GM21737 (cell line): ENCODE measurements around the gene GADL1.

Source experiments
- ATAC-seq: cut with Tn5 transposase; IDR thresholded peaks from one replicate; pipeline ENCODE4 v1.9.1; 2021; ENCODE audit warnings: mild to moderate bottlenecking, moderate library complexity; ENCODE audit not compliant: unreplicated experiment

GADL1 gene

GRCh38 chr3:30813734-30814133 is 80.7 kb downstream of the GADL1 start:
- ATAC-seq, result no peak

- ATAC-seq, result no peak
These were observed 83.2 kb downstream of the GADL1 start for GRCh38 chr3:30811151-30811795.

- ATAC-seq, result no peak
These were observed 83.8 kb downstream of the GADL1 start for GRCh38 chr3:30810625-30811024.

- ATAC-seq, result no peak
These were observed 88.8 kb downstream of the GADL1 start for GRCh38 chr3:30805695-30806094.

- ATAC-seq, result no peak
These were observed 89.5 kb downstream of the GADL1 start for GRCh38 chr3:30804984-30805383.

- ATAC-seq, result no peak
These were observed 99.3 kb downstream of the GADL1 start for GRCh38 chr3:30795176-30795575.

- no peak for ATAC-seq
These were observed 100.7 kb downstream of the GADL1 start for GRCh38 chr3:30793740-30794139.

- ATAC-seq, result no peak
These were observed 104.3 kb downstream of the GADL1 start for GRCh38 chr3:30790150-30790549.

- ATAC-seq, result no peak
These were observed 108.1 kb downstream of the GADL1 start for GRCh38 chr3:30786365-30786764.

GRCh38 chr3:30779686-30780287 is 114.7 kb downstream of the GADL1 start:
- no peak for ATAC-seq

GRCh38 chr3:30778933-30779332 is 115.5 kb downstream of the GADL1 start:
- no peak for ATAC-seq

- no peak for ATAC-seq
These were observed 116.9 kb downstream of the GADL1 start for GRCh38 chr3:30777426-30778113.

GRCh38 chr3:30776186-30776815 is 118.2 kb downstream of the GADL1 start:
- no peak for ATAC-seq

- no peak for ATAC-seq
These were observed 119.4 kb downstream of the GADL1 start for GRCh38 chr3:30775040-30775439.

GRCh38 chr3:30774062-30774461 is 120.4 kb downstream of the GADL1 start:
- ATAC-seq, result no peak

- ATAC-seq, result no peak
These were observed 124.1 kb downstream of the GADL1 start for GRCh38 chr3:30770387-30770786.

GRCh38 chr3:30768703-30769550 is 125.5 kb downstream of the GADL1 start:
- no peak for ATAC-seq

- no peak for ATAC-seq
These were observed 126.4 kb downstream of the GADL1 start for GRCh38 chr3:30768046-30768445.

GRCh38 chr3:30766522-30766921 is 127.9 kb downstream of the GADL1 start:
- ATAC-seq, result no peak

- ATAC-seq, result no peak
These were observed 129.6 kb downstream of the GADL1 start for GRCh38 chr3:30764891-30765290.

- no peak for ATAC-seq
These were observed 130.2 kb downstream of the GADL1 start for GRCh38 chr3:30764281-30764680.
